Brain microvascular endothelial cell (primary cell): ENCODE data around the gene GADD45GIP1.
A peak's percentile ranks its signal among the peaks of the same experiment; 100 is the strongest.

Experiments used
- DNase-seq: peaks from one replicate; pipeline ENCODE4 v3.0.0-alpha.2; 2020
- H3K27ac ChIP-seq: fragments of 250-450 bp; sonication (Bioruptor Pico); 2 replicates; pipeline ENCODE4 v1.5.1; 2020; ENCODE audit warnings: mild to moderate bottlenecking, moderate library complexity
- H3K27me3 ChIP-seq: fragments of 250-450 bp; sonication (Bioruptor Pico); replicated peaks from 2 replicates; pipeline ENCODE4 v1.5.1; 2020; ENCODE audit warnings: mild to moderate bottlenecking
- H3K36me3 ChIP-seq: fragments of 250-450 bp; sonication (Bioruptor Pico); replicated peaks from 2 replicates; pipeline ENCODE4 v1.5.1; 2020; ENCODE audit warnings: mild to moderate bottlenecking
- H3K4me3 ChIP-seq: 2 replicates; pipeline ENCODE4 v1.5.1; 2011; ENCODE audit warnings: low read depth, mild to moderate bottlenecking, control low read depth, low read length, moderate library complexity
- in situ Hi-C: cut with HindIII; loops from 2 replicates; pipeline ENCODE4 v1.10.0; 2017; ENCODE audit warnings: low sequenced_read_pairs, low pct_ligation_motif_present
- TF ChIP-seq, protein P1 (sequence below): IDR thresholded peaks from 2 replicates; pipeline ENCODE4 v1.5.1; 2011; ENCODE audit warnings: low read depth, mild to moderate bottlenecking, moderate library complexity, low read length, control low read depth, inconsistent platforms; ENCODE audit errors: missing control alignments

Gene GADD45GIP1

DNA sequence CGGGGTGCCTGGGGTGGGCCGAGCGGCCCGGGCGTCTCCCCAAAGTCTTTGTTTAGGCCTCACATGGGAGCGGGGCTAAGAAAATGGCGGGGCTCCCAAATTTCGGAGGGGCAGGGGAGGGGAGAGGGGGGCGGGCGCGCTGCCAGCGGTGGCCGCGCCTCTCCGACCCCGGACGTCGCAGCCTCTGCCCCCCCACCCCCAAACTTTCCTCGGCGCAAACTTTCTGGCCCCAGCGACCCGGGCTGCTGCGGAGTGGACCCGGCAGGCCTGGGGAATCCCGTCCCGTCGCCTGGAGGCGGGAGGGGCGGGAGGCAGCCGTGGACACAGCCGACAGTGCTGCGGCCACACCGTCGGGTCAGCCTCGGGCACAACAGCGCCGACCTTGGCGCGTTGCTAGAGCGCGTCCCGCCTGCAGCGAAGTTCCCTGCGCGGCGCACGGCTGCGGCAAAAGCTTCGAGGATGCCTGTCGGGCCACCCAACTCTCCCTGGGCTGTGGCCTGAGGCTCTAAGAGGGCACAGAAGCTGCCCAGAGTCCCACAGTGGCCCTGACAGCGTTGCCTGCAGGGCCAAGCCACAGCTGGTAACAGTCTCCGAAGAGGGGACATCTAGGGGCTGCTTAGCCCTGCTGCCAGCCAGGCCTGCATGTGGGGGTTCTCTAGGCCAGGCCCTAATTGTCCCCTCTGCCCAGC is 39.5 kb upstream of the GADD45GIP1 start:
- Histone ChIP-seq H3K4me3 (peak overlapping the region; percentile 75), H3K27me3 (no peaks in the 10 kb centered on the region), H3K36me3 (peaks cover 4% of the 10 kb centered on the region), H3K27ac (no peak overlapping the region)
- TF ChIP-seq, protein P1, sequence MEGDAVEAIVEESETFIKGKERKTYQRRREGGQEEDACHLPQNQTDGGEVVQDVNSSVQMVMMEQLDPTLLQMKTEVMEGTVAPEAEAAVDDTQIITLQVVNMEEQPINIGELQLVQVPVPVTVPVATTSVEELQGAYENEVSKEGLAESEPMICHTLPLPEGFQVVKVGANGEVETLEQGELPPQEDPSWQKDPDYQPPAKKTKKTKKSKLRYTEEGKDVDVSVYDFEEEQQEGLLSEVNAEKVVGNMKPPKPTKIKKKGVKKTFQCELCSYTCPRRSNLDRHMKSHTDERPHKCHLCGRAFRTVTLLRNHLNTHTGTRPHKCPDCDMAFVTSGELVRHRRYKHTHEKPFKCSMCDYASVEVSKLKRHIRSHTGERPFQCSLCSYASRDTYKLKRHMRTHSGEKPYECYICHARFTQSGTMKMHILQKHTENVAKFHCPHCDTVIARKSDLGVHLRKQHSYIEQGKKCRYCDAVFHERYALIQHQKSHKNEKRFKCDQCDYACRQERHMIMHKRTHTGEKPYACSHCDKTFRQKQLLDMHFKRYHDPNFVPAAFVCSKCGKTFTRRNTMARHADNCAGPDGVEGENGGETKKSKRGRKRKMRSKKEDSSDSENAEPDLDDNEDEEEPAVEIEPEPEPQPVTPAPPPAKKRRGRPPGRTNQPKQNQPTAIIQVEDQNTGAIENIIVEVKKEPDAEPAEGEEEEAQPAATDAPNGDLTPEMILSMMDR, result no peak
- in situ Hi-C loops, result no loop called here
- DNase-seq, result no peak

DNA sequence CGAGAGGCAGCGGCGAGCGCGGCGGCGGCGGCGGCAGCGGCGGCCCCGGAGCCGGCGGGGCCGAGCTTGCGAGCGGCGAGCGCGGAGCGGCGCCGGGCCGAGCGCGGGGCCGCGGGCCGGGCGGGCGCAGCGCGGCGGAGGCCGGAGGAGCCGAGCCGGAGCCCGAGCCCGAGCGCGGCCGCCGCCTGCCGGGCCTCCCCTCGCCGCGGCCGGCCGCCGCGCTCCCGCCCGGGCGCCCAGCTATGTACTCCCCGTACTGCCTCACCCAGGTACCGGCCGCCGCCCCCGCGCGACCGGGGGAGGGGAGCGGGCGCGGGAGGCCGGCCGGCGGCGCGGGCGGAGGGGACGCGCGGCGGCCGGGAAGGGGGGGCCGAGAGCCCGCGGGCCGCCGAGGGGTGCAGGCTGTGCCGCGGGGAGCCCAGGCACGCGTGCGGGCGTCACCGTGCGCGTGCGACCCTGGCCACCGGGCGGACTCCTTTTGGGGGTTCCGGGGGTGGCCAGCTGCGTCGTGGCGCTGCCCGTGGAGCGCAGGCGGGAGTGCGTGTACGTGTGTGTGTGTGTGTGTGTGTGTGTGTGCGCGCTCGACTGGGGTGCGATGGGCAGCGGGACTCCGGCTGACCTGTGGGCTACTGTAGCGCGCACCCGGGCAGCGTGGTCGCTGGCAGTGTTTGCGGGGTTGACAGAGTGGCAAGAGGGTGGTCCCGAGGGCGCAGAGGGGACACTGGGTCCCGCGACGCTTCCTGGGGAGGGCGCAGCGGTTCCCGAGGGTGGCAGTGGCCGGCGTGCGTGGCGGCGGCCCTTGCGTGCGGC is 38.8 kb upstream of the GADD45GIP1 start:
- TF ChIP-seq, protein P1, result no peak
- no peak for DNase-seq
- Histone ChIP-seq H3K27me3 (no peaks in the 10 kb centered on the region), H3K4me3 (peak overlapping the region; percentile 75), H3K27ac (no peak overlapping the region), H3K36me3 (peaks cover 4% of the 10 kb centered on the region)
- in situ Hi-C loops, result no loop called here

DNA sequence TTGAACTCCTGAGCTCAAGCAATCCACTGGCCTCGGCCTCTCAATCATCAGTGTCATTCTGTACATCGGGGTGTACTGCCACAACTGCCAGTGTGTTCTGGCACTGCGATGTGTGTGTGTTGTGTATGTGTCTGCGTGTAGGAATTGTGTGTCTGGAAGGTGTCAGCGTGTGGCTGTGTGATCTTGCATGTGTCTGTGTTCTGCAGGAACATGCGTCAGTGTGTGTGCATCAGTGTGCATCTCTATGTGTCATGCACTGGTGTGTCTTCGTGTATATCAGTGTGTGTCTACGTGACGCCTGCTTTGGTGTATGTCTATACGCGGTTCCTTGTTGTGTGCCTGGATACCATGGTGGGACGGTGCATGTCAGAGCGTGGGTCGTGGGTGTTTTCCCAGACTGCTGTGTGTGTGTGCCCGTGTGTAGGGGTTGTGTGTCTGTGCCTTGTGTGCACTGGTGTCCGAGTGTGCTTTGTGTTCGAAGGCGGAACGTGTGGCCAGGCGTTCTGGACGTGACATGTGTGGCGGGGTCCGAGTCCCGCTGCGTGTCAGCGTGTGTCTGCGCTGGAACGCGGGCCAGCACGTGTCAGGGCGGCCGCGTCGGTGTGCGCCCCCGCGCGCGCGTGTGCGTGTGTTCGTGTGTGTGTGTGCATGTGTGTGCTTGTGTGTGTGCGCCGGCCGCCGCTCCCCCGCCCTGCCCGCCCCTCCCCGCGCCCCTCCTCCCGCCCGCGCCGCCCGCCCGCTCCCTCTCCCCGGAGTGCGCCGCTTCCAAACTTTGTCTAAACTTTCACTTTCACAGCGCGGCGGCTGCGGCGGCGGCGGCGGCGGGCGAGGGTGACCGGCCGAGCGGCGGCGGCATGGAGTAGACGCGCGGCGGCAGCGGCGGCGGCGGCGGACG is 37.9 kb upstream of the GADD45GIP1 start, which contains the start of gene NFIX:
Gene NFIX (plus strand): TSS at position 775 of the 895 bp plus-strand sequence. CDS start 363 bp downstream, outside the sequence.
- no peak within 1 kb of the TSS for H3K27ac ChIP-seq

DNA sequence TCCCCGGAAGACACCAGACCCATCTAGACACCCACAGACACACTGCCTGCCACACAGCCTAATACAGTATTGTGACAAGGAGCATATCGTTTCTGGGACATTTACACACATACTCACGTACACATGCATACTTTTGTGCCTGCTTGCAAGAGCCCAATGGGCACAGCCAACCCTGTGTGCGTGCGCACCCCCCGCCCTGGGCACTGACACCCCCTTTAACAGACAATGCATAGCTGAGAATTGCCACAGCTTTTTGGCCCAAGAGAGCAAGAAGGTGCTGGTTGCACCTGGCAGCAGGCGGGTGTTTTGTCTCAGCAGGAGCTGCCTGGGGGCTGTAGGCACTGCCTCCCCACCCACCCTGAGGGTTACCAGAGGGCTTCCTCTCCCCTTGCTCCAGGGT is 36.5 kb upstream of the GADD45GIP1 start:
- H3K27me3 ChIP-seq, result no peaks in the 10 kb centered on the region
- DNase-seq, result no peak
- TF ChIP-seq, protein P1, result no peak
- H3K27ac ChIP-seq, result no peak overlapping the region
- in situ Hi-C loops, result no loop called here
- H3K36me3 ChIP-seq, result peaks cover under 1% of the 10 kb centered on the region
- no peak overlapping the region for H3K4me3 ChIP-seq

More for the DNA sequence above, 37.9 kb upstream of the GADD45GIP1 start, which contains the start of gene NFIX:
- no peaks in the 10 kb centered on the region for H3K27me3 ChIP-seq
- in situ Hi-C loops, result no loop called here
- TF ChIP-seq, protein P1, result no peak
- H3K36me3 ChIP-seq, result peaks cover 4% of the 10 kb centered on the region
- H3K4me3 ChIP-seq, result peak within 1 kb of the TSS; percentile 75
- no peak for DNase-seq

DNA sequence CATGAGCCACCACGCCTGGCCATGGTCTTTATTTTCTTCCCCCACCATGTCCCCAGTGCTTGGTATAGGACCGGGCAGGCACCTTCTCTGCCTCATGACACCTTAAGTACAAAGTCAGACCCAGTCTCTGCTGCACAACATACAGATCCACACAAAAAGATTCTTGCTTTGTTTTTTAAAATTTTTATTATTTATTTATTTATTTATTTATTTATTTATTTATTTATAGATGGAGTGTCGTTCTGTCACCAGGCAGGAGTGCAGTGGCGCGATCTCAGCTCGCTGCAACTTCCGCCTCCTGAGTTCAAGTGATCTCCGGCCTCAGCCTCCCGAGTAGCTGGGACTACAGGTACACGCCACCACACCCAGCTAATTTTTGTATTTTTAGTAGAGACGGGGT is 35.7 kb upstream of the GADD45GIP1 start:
- no peaks in the 10 kb centered on the region for H3K36me3 ChIP-seq
- H3K27me3 ChIP-seq, result no peaks in the 10 kb centered on the region
- TF ChIP-seq, protein P1, result no peak
- in situ Hi-C loops, result no loop called here
- no peak overlapping the region for H3K27ac ChIP-seq
- no peak for DNase-seq
- no peak overlapping the region for H3K4me3 ChIP-seq
